Measurements from ENCODE around the gene BOD1.

DNA sequence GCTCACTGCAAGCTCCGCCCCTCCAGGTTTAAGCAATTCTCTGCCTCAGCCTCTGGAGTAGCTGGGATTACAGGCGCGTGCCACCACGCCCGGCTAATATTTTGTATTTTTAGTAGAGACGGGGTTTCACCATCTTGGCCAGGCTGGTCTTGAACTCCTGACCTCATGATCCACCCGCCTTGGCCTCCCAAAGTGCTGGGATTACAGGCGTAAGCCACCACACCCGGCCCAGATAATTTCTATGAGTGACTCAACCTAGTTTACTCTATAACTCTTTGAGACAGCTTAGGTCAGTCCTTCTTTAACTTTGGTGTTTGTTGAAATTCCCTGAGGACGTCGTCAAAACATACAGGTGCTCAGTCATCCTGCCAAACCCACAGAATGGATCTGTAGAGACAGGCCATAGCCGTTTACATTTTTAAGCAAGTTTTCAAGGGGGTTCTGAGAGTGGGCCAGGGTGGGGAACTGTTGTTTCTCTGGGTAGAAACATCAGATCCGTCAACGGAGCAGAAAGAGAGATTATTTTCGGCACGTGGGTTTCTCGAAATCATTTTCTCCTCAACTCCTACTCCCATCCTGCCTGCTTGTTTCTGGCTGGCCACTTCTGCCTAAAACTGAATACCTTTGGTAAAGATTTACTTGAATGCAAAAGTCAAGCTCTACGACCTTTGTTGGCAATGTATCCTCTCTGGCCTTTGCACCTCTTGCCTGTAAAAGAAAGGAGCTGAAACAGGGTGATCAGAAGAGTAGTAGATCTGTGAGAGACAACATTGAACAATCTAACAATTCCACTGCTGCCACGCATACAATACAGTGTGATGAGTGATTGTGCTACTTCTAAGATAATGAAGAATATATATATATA is 6.0 kb upstream of the BOD1 start:
- no peak for TF ChIP-seq POLR2A (IDR thresholded peaks at IDR 0.05)
- TF ChIP-seq, protein P1, sequence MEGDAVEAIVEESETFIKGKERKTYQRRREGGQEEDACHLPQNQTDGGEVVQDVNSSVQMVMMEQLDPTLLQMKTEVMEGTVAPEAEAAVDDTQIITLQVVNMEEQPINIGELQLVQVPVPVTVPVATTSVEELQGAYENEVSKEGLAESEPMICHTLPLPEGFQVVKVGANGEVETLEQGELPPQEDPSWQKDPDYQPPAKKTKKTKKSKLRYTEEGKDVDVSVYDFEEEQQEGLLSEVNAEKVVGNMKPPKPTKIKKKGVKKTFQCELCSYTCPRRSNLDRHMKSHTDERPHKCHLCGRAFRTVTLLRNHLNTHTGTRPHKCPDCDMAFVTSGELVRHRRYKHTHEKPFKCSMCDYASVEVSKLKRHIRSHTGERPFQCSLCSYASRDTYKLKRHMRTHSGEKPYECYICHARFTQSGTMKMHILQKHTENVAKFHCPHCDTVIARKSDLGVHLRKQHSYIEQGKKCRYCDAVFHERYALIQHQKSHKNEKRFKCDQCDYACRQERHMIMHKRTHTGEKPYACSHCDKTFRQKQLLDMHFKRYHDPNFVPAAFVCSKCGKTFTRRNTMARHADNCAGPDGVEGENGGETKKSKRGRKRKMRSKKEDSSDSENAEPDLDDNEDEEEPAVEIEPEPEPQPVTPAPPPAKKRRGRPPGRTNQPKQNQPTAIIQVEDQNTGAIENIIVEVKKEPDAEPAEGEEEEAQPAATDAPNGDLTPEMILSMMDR (IDR thresholded peaks at IDR 0.05 in 4 of 5, conservative IDR thresholded peaks at IDR 0.05 in 1 of 5): no peak
